ENCODE measurements around the gene DYNC1H1.

DNA sequence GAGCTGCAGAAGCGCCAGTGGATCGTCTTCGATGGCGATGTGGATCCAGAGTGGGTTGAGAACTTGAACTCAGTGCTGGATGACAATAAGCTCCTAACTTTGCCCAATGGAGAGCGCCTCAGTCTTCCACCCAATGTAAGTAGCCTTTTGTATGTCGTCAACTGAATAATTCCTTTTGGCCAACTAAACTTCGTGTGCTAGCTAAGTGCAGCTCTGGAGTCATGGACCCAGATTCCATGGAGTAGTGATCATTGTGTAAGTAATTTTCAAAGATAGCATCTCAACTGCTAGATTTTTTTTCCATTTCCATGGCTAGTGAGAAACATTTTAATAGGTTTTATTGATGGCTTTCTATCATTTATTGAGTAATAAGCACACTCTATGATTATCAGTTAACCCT lies 48.0 kb downstream of the DYNC1H1 start:
- TF ChIP-seq POLR2A (IDR thresholded peaks at IDR 0.05) = no peak
- TF ChIP-seq, protein P1, sequence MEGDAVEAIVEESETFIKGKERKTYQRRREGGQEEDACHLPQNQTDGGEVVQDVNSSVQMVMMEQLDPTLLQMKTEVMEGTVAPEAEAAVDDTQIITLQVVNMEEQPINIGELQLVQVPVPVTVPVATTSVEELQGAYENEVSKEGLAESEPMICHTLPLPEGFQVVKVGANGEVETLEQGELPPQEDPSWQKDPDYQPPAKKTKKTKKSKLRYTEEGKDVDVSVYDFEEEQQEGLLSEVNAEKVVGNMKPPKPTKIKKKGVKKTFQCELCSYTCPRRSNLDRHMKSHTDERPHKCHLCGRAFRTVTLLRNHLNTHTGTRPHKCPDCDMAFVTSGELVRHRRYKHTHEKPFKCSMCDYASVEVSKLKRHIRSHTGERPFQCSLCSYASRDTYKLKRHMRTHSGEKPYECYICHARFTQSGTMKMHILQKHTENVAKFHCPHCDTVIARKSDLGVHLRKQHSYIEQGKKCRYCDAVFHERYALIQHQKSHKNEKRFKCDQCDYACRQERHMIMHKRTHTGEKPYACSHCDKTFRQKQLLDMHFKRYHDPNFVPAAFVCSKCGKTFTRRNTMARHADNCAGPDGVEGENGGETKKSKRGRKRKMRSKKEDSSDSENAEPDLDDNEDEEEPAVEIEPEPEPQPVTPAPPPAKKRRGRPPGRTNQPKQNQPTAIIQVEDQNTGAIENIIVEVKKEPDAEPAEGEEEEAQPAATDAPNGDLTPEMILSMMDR (IDR thresholded peaks at IDR 0.05) = no peak
